Body of pancreas (tissue), 4 donors: ENCODE results near the gene BZW2.

Experiments
- CTCF ChIP-seq, 7 experiments: fragments of 450-650 bp in 4 of 7; fragments of 200-600 bp in 3 of 7; sonication (generic) in 3 of 7; IDR thresholded peaks; one replicate each; pipeline ENCODE4 v1.5.1; 2016 to 2019; ENCODE audit warnings: antibody characterized with exemption in 7 of 7
- POLR2A ChIP-seq, 3 donors: fragments of 450-650 bp; IDR thresholded peaks; one replicate each; pipeline ENCODE4 v1.6.1; 2016; ENCODE audit warnings: antibody characterized with exemption in 3 of 3, mild to moderate bottlenecking in 2 of 3

DNA sequence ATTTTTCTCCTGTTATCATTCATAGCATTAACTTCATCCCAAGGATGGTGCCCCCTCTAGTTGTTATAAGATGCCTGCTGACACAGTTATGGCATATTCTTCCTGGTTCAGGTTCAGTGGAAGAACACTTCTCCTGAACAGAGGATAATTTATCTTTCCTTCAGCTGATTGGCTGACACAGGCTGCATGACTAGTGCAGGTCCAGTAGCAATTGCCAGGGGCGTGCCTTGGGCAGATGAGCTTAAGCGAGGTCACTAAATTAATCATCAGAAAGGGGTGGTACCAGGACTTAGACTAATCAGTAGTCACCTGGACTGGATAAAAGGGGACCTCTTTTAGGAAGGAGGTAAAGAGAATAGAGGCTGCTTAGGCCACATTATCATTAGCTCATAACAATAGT is 42.3 kb downstream of the BZW2 start:
- TF ChIP-seq POLR2A (IDR thresholded peaks at IDR 0.05) (no peak), CTCF (IDR thresholded peaks at IDR 0.05) (no peak)
